SKM-1 treated with dmso at 0.1 percent for 144 hours (cell line): ENCODE results near the gene DTNBP1.

Source experiments
- DNase-seq: peaks from one replicate; lab custom pipeline; 2025; ENCODE audit not compliant: unreplicated experiment; lab: John Stamatoyannopoulos, UW

DTNBP1 gene

DNA sequence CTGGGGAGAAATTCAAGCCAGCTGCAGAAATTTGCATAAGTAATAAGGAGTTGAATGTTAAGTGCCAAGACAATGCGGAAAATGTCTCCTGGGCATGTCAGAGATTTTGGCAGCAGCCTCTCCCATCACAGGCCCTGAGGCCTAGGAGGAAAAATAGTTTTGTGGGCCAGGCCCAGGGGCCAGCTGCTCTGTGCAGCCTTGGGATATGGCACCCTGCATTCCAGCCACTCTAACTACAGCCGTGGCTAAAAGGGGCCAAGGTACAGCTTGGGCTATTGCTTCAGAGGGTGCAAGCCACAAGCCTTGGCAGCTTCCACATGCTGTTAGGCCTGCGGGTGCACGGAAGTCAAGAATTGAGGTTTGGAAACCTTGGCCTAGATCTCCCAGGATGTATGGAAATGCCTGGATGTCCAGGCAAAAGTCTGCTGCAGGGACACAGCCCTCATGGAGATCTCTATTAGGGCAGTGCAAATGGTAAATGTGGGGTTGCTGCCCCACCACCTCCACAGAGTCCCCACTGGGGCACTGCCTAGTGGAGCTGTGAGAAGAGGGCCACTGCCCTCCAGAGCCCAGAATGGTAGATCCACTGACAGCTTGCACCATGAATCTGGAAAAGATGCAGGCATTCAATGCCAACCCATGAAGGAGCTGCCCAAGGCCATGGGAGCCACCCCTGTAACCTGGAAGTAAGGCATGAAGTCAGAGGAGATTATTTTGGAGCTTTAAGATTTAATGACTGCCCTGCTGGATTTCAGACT, 126.5 kb downstream of the DTNBP1 start:
- DNase-seq = no peak

DNA sequence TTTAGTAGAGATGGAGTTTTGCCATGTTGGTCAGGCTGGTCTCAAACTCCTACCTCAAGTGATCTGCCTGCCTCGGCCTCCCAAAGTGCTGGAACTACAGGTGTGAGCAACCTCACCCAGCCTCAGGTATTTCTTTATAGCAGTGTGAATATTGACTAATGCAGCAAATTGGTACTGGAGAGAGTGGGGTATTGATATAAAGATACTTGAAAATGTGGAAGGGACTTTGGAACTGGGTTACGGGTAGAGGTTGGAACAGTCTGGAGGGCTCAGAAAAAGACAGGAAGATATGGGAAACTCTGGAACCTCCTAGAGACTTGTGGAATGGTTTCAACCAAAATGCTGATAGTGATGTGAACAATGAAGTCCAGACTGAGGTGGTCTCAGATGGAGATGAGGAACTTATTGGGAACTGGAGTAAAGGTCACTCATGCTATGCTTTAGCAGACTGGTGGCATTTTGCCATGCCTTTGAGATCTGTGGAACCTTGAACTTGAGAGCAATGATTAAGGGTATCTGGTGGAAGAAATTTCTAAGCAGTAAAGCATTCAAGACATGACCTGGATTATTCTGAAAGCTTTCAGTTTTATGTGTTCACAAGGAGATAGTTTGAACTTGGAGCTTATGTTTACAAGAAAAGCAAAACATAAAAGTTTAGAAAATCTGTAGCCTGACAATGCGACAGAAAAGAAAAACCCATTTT, 127.2 kb downstream of the DTNBP1 start:
- DNase-seq = no peak

DNA sequence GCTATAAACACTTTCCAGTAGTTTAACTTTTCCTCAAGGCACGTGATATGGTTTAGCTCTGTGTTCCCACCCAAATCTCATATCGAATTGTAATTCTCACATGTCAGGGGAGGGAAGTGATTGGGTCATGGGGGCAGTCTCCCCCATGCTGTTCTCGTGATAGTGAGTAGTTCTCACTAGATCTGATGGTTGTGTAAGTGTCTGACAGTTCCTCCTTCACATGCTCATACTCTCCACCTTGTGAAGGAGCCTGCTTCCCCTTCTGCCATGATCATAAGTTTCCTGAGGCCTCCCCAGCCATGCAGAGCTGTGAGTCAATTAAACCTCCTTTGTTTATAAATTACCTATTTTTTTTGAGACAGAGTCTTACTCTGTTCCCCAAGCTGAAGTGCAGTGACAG, 127.9 kb downstream of the DTNBP1 start:
- peak; percentile 87 for DNase-seq

DNA sequence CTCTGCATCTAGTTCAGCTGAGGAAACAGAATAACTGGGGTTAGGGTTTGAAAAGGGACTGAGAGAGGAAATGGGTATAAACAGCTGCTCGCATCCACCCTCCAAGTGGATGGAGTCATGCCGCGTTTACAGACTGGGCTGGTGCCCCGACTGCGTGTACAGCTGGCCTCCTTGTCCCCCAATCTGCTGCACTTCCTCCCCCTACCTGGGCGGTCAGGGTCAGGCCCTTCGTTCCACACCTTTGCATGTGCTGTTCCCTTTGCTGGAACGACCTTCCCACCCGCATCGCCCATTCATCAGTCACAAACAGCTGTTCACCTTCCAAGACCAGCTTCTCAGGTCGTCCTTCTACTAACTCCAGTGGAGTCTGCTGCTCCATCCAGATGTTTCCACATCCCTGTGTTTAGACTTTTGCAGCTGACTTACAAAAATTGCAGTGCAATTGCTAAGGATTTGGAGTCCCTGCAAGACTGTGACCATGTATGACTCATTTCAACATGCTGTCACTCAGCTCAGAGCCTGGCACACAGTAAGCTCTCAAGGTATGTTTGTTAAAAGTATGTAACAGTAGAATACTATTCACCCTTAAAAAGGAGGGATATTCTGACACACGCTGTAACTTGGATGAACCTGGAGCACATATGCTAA, 129.3 kb downstream of the DTNBP1 start:
- no peak for DNase-seq

DNA sequence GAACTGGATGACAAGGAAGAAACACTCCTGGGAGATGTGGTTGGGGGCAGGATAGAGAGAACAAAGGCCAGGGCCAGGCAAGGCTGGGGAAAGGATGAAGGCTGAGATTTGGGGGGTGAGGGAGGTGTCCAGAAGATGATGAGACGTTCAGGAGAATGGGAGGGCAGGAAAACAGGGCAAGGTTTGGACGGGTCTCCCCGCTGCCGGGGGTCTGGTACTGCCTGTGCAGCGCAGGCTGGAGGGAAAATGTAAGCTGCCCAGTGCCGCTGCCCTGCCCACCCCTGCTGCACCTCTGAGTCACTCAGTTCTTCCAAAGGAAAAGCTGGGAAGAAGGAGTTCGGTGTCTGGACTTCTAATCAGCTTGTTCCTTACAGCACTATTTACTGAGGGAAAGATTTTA, 130.9 kb downstream of the DTNBP1 start:
- DNase-seq = no peak

DNA sequence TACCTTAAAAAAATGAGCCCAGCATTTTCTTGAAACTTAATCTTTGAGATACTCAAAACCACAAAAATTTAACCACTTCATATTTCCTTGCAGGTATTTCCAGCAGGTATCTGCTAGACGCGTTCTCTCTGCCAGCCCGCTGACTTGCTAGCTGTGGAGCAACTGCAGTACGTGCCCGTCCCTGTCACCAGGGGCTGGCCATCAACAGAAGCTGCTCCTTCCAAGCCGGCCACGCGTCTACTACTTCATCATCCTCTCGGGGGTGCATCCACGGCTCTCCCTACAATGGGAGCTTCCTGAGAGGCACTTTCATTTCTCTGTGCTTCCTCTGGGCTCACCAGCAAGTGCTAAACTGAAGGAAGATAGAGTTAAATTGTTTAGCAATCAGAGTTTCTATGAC, 132.4 kb downstream of the DTNBP1 start:
- DNase-seq = no peak

DNA sequence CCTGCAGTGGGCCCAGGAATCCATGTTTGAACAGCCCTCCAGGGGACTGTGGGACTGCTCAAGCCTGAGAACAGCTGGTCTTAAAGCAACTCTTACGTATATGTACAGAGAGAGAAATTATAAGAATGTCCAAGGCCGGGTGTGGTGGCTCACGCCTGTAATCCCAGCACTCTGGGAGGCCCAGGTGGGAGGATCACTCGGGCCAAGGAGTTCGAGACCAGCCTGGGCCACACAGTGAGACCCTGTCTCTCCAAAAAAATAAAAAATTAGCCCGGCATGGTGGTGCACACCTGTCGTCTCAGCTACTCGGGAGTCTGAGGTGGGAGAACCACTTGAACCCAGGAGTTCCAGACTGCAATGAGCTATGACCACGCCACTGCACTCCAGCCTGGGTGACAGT, 134.0 kb downstream of the DTNBP1 start:
- DNase-seq = no peak

DNA sequence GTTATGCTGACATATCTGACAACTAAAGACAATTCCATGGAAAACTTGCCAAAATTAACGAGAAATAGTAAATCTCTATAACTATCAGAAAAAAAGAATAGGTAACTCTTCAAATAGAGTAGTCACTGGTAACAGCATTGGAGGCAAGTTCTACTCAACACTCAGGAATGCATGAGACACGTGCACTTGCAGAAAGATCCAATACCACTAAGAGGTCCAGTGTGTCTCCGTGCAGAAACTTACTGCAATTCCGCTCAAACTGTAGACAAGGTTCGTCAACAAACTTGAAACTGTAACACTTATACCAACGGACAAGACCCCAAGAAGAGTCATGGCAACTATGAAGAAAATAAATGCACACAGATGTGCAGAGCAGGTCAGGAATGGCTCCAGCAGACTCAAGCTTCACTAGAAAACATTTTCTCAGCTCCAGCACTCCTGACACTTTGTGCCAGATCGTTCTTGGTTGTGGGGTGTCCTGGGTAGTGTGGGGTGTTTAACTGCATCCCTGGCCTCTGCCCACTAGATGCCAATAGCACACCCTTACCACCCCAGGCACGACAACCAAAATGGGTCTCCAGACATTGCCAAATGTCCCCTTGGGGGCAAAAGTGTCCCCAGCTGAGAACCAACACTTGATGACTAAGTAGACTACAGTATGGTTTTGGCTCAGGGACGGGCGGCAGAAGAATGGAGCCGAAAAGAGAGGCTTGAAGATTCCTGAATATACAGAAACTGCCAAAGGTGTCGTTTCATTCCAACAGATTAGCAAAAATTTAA, 134.8 kb downstream of the DTNBP1 start:
- DNase-seq = no peak

DNA sequence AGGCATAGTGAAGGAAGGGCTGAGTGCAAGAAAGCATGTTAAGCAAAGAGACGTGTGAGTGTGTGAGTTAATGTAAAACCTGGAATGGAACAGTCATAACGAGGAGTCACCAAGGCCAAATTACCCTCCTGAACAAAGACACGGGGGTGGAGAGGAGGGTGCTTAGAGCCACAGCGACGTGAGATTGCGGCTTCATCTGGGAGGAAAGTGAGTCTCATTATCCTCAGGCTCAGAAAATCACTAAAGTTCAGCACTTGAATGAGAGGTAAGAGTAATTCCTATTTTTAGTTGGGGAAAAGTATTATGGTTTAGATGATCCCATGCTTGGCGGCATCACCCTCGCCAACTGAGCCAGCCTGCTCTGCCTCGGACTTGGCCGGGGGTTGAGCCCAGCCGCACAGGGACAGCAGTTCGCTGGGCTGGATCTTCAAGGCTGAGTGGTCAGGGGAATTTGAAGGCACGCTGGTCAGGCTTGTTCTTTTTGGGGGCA, 136.6 kb downstream of the DTNBP1 start:
- no peak for DNase-seq

DNA sequence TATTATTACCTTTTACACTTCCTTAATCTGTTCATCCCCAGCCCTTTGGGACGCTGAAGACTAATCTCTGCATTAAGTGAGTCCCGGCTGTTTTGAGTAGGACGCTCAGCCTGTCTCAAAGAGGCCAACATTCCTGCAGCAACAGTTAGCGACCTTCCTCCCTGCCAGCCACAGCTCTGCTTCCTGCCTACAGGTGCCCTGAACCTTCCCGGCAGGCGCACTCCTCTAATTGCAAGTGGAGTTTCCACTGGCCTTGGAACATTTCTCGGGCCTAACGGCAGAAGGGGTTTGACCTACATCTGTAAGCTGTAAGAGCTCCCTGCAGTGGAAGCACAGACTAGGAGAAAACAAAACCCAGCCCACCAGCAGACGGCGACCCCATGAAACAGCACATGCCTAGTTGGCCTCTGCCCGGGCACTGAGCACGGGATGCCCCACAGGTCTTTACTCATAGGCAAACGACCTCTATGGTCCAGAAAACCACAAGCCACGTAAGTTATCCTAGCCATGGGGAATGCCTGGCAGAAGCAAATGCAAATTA, 137.9 kb downstream of the DTNBP1 start:
- no peak for DNase-seq

DNA sequence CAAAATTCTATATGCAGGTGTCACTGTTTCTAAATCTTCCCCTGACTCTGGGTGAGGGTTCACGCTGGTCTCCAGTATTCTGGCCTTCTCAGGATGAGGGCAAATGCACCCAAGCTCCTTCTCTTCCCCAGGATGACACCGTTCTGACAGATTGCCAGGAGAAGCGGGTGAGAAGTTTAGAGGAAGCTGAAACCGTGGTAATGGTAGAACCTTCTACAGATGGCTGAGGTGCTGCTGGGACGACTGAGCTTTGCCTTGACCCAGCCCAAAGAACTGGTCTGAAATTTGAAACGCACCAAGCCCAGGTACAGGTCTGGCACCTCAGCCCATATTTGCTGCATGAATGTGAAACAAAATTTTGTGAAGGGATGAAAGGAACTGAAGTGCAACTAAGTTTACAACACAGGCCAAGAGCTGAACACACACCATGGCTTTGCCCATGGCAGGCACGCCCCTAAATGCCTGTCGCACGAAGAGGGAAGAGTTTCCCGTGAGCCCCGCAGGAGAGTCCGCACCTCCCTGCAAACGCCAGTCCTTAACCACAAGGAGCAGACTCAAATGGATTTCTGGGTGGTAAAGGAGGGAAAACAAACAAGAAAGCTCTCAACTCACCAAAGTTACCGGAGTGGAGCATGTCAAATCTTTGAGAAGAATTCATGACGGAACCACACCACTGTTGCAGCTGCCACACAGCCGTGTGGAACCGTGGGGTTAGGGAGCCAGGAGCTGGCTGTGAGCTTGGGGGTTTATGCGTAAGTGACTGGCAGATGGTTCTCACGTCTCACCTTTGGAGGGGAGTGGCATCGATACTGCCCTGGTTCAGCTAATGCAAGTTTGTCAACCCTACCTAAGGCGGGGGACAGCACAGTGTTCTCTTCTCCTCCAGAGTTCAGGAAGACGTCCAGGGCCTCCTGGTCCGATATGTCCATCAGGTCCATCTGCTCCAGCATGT, 138.9 kb downstream of the DTNBP1 start:
- DNase-seq = no peak

DNA sequence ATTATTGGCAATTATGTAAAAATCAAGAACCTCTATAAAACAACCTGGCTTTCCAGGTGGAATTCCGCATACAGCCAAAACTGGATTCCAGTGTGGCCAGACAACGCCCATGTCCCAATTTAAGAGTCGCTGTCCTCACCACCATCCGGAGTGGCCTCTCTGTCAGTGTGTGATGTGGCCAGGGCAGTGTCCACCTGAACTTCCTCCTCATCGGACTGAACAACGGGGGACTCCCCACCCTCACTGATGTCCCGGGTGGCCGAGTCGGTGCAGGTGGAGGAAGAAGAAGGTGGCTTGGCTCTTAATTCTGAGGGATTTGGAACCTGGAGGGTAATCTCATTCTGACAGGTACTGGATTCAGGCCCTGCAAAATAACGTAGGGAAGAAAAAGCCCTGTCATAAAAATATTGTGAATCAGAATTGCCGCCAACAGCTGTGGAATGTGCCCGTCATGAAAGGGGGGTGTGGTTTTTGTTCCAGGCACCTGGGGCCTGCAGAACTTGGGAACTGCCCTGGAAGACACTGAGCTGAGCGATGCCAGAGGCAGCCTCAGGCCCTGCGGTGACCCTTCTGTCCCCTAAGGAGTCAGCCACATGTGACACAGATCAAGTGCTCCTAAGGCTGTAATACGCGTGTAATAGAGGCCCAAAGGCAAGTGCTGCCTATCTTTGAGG, 139.8 kb downstream of the DTNBP1 start:
- no peak for DNase-seq

DNA sequence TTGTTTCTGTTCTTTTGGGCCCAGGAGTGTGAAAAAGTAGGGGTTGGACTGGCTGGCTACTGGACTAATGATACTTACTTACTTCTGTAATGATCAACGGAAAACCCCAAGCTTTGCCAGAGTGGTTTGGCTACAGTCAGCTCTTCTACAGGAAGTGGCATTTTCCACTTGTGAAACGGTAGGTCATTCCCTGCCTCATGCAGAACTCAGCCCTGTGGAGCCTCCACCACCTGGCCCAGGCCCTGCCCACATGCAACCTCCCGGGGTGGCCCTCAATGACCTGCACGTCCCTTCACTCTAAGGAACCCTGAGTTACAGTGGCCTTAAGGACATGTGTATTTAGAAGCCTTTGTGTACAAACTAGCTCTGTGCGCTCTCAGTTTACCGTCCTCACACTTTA, 140.4 kb downstream of the DTNBP1 start:
- DNase-seq = no peak

DNA sequence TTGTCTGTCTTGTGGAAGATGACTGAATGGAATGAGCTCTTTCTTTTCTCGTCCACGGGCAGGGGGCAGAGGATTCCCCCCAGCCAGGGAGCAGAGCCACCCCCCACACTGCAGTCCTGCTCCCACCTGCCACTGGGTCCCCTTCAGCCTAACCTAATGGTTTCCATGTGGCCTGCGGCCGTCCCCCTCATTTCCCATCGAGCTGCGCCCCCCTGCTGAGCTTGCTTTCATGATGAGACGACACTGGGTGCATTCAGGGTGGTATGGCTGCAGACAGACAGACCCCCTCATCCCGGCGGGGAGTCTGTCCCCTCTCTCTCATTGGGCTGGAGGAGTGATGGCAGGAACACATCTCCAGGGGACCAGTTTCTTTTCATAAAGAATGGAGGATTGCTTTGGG, 140.8 kb downstream of the DTNBP1 start:
- DNase-seq = no peak

DNA sequence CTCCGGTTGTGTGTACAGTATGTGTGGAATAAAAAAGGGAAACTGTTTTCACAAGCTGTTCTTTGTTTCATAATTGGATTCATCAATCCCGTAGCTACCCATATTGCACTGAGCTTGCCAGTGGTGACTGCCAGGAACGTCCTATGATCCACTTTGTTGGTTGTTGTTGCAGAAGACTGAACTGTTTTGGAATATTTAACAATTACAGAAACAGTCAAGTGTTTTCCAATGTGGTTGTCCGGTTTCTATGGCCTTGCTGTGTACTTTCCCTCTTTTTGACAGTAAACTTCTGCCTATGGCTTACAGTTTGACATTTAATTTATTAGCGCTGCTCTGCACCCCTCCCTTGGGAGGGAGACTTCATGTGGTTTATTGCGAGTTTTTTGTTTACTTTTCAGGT, 141.2 kb downstream of the DTNBP1 start:
- no peak for DNase-seq

DNA sequence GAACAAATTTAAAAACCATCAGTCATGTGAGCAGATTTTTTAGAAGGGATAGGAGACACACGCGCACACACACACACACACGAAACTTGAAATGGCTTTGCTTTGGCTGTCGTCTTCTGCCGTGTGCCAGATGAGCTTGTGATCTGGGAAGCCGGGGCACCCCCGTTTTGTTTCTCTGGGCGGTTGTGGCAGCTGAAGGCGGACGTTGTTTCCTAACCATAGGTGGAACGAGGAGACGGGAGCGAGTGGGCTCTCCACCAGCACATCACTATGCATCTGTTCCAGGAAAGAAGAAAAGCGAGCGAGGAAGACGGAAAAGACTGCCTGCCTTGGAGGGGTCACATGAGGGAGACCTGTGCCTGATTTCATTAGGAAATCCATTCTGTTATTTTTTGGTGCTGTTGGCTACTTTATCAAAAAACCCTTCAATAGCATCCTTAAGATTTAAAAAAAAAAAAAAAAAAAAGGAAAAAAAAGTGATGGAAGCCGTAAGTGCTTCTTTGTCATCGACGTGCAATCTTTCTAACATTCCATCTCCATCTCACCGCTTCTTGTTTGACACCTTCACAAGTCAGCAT, 142.1 kb downstream of the DTNBP1 start:
- DNase-seq = no peak

DNA sequence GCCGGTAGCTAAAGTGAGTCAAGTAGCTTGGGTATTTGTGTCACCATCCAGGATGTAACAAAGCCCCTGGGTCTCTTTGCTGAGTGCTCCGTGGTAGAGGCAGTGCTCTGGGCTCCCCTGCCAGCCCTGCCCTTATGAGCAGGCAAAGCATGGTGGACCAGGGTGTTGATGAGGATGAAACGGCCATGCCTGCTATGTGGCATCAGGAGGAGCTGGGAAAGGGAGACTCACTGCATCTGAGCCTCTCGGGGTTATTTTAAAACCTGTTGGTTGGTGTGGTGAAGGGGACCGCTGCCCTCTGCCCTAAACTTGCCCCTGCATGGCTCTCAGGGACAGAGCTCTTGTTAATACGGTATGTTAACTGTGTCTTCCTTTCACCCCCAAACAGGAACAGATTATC, 143.1 kb downstream of the DTNBP1 start:
- no peak for DNase-seq

DNA sequence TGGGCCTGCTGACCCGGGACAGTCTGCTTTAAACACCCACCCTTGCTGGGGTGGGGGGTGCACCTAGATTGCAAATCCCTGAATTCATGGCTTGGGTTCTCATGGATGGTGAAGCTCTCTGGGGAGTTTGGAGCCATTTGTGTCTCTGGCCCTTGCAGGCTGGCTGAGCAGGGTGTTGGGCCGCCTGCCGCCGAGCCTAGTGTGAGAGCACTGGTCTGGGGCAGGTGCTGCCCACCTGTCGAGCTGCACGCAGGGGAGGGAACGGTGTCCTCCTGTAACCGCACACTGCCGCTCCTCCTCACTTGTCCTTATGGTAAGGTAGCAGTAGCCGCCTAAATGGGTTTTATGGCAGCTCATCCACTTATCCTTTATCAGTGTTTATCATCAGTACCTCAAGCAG, 143.9 kb downstream of the DTNBP1 start:
- no peak for DNase-seq

DNA sequence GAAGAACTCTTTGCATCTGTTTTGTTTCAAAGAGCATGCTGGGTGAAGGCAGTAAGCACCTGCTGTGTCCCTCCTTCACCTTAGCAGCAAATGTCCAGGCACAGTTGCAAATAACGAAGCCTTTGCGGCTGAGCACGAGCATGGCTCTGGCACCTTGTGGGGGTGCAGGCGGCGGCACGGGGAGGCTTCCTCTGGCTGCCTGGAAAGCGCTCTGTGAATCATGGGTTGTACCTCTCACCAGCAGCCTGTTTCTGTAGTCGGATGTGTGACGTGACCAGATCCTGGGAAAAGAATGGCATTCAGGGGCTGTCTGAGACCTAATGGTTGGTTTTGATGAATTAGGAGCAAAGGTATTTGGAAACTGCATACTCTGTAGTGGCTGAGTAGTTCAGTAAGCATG, 144.8 kb downstream of the DTNBP1 start:
- no peak for DNase-seq
